Right renal pelvis (tissue), 4 donors: ENCODE results near the gene AKIRIN1. TPM values are rescaled to one million over a fixed set of nuclear protein-coding genes. Genes with fewer than 3 reads are reported as not detected.
"Not testable (repeated sequence)": the region's sequence is repeated elsewhere in the genome, so short reads cannot be mapped to it uniquely, and the experiment has no call there.

ENCODE experiments used
- DNase-seq, 4 donors: peaks; one replicate each; pipeline ENCODE4 v3.0.0-alpha.2; 2013; ENCODE audit warnings: low read depth in 4 of 4, low spot score in 3 of 4, missing footprints in 1 of 4
- polyA plus RNA-seq, 4 donors: library from polyadenylated mRNA; unstranded; fragments of 120-200 nt; gene quantifications; one replicate each; pipeline ENCODE4 v1.2.1, GENCODE V29; 2013; ENCODE audit not compliant: insufficient read length in 4 of 4

Gene AKIRIN1
- polyA plus RNA-seq = 100 to 1,000 TPM in 3 of 4 donors, 10 to 100 TPM in 1; 86.2 to 123 (median 116) TPM

- peak; percentile 89 to 92 (median 90) for DNase-seq
Observed at GRCh38 chr1:38990738-38991637, at the start of gene AKIRIN1. AKIRIN1 (plus strand) TSS chr1:38991276; CDS start chr1:38991381, 105 bp downstream.

GRCh38 chr1:38941527-38942019 lies 49.5 kb upstream of the AKIRIN1 start, which contains the start of gene RHBDL2:
RHBDL2 (minus strand) TSS chr1:38941830; CDS start chr1:38919212, 22,618 bp downstream.
- no peak for DNase-seq

- no peak for DNase-seq
Observed at GRCh38 chr1:38942664-38943428, 48.2 kb upstream of the AKIRIN1 start.

- no peak for DNase-seq
Observed at GRCh38 chr1:38944547-38944946, 46.5 kb upstream of the AKIRIN1 start.

- DNase-seq = no peak
Observed at GRCh38 chr1:38950553-38950952, 40.5 kb upstream of the AKIRIN1 start.

- DNase-seq = no peak
Observed at GRCh38 chr1:38953433-38953860, 37.6 kb upstream of the AKIRIN1 start.

GRCh38 chr1:38958967-38959366 lies 32.1 kb upstream of the AKIRIN1 start:
- DNase-seq = no peak

GRCh38 chr1:38962113-38962512 lies 29.0 kb upstream of the AKIRIN1 start:
- no peak for DNase-seq

- DNase-seq = no peak
Observed at GRCh38 chr1:38962560-38962959, 28.5 kb upstream of the AKIRIN1 start.

- no peak for DNase-seq
Observed at GRCh38 chr1:38964140-38964548, 26.9 kb upstream of the AKIRIN1 start.

- DNase-seq = not testable (repeated sequence)
Observed at GRCh38 chr1:38973145-38973544, 17.9 kb upstream of the AKIRIN1 start.

GRCh38 chr1:38973659-38974437 lies 17.2 kb upstream of the AKIRIN1 start:
- DNase-seq = no peak

- DNase-seq = not testable (repeated sequence)
Observed at GRCh38 chr1:38977399-38978244, 13.5 kb upstream of the AKIRIN1 start.

- DNase-seq = not testable (repeated sequence)
Observed at GRCh38 chr1:38978245-38978542, 12.9 kb upstream of the AKIRIN1 start.

- DNase-seq = not testable (repeated sequence)
Observed at GRCh38 chr1:38979380-38979779, 11.7 kb upstream of the AKIRIN1 start.

- no peak for DNase-seq
Observed at GRCh38 chr1:38989979-38990378, 1.1 kb upstream of the AKIRIN1 start.

- DNase-seq = peak in 2 of 4 donors; percentile 13 to 16
Observed at GRCh38 chr1:38990386-38990737, 714 bp upstream of the AKIRIN1 start.

GRCh38 chr1:38991638-38992411 lies 749 bp downstream of the AKIRIN1 start:
- peak; percentile 39 to 49 (median 42) for DNase-seq
